Femur (tissue), 1 donor: ENCODE measurements around the gene MYL12A.
A peak's percentile ranks its signal among the peaks of the same experiment; 100 is the strongest.
"Not testable (repeated sequence)": the region's sequence is repeated elsewhere in the genome, so short reads cannot be mapped to it uniquely, and the experiment has no call there.

ENCODE experiments used
- DNase-seq: peaks from one replicate; pipeline ENCODE4 v3.0.0-alpha.2; 2017

Gene MYL12A

GRCh38 chr18:3247240-3248061 lies at the start of gene MYL12A:
Gene MYL12A (plus strand): TSS chr18:3247801. CDS start chr18:3253248, 5,447 bp downstream.
- peak; percentile 98 for DNase-seq

- DNase-seq: not testable (repeated sequence)
Measured at GRCh38 chr18:3198260-3198860, 49.2 kb upstream of the MYL12A start.

- DNase-seq: no peak
Measured at GRCh38 chr18:3199942-3200645, 47.5 kb upstream of the MYL12A start.

GRCh38 chr18:3205239-3205638 lies 42.4 kb upstream of the MYL12A start:
- DNase-seq: no peak

- no peak for DNase-seq
Measured at GRCh38 chr18:3207565-3207964, 40.0 kb upstream of the MYL12A start.

- DNase-seq: no peak
Measured at GRCh38 chr18:3209859-3210569, 37.6 kb upstream of the MYL12A start.

- DNase-seq: no peak
Measured at GRCh38 chr18:3211236-3211992, 36.2 kb upstream of the MYL12A start.

- no peak for DNase-seq
Measured at GRCh38 chr18:3212657-3213056, 34.9 kb upstream of the MYL12A start.

GRCh38 chr18:3213300-3214059 lies 34.1 kb upstream of the MYL12A start:
- DNase-seq: no peak

GRCh38 chr18:3214855-3215637 lies 32.6 kb upstream of the MYL12A start:
- DNase-seq: no peak

- DNase-seq: no peak
Measured at GRCh38 chr18:3216987-3217386, 30.6 kb upstream of the MYL12A start.

GRCh38 chr18:3217948-3218647 lies 29.5 kb upstream of the MYL12A start:
- no peak for DNase-seq

- no peak for DNase-seq
Measured at GRCh38 chr18:3218819-3219218, 28.8 kb upstream of the MYL12A start.

GRCh38 chr18:3219241-3219630 lies 28.4 kb upstream of the MYL12A start:
- no peak for DNase-seq

- DNase-seq: peak; percentile 37
Measured at GRCh38 chr18:3219631-3220335, 27.8 kb upstream of the MYL12A start, which contains the start of gene MYOM1. Gene MYOM1 (minus strand): TSS chr18:3219968. CDS start chr18:3215223, 4,745 bp downstream.

- not testable (repeated sequence) for DNase-seq
Measured at GRCh38 chr18:3220868-3221267, 26.7 kb upstream of the MYL12A start.

GRCh38 chr18:3221496-3221895 lies 26.1 kb upstream of the MYL12A start:
- no peak for DNase-seq

GRCh38 chr18:3223356-3223755 lies 24.2 kb upstream of the MYL12A start:
- no peak for DNase-seq

GRCh38 chr18:3224223-3224622 lies 23.4 kb upstream of the MYL12A start:
- DNase-seq: no peak
